Esophagus (tissue), 2 donors: ENCODE results near the gene NRDE2. TPM values are rescaled to one million over a fixed set of nuclear protein-coding genes. Genes with fewer than 3 reads are reported as not detected.
A peak's percentile ranks its signal among the peaks of the same experiment; 100 is the strongest.

ENCODE experiments used
- H3K27ac ChIP-seq, 2 donors: one replicate each; pipeline ENCODE4 v1.5.1; 2013; ENCODE audit warnings: low read depth in 2 of 2, mild to moderate bottlenecking in 2 of 2, inconsistent platforms in 1 of 2, low read length in 1 of 2, moderate library complexity in 1 of 2
- H3K27me3 ChIP-seq, 2 donors: one replicate each; pipeline ENCODE4 v1.6.1; 2013; ENCODE audit warnings: low read length in 2 of 2, control low read depth in 1 of 2, mild to moderate bottlenecking in 1 of 2; ENCODE audit not compliant: insufficient read depth in 2 of 2, control insufficient read depth in 1 of 2
- H3K36me3 ChIP-seq, 2 donors: one replicate each; pipeline ENCODE4 v1.6.1; 2013; ENCODE audit warnings: low read length in 1 of 2; ENCODE audit not compliant: control insufficient read depth in 2 of 2, insufficient read depth in 2 of 2
- H3K4me1 ChIP-seq, 2 donors: one replicate each; pipeline ENCODE4 v1.6.1; 2013; ENCODE audit warnings: low read length in 1 of 2; ENCODE audit not compliant: control insufficient read depth in 2 of 2, insufficient read depth in 2 of 2
- H3K4me3 ChIP-seq, 2 donors: one replicate each; pipeline ENCODE4 v1.5.1; 2013; ENCODE audit warnings: low read length in 2 of 2, mild to moderate bottlenecking in 2 of 2, low read depth in 1 of 2, moderate library complexity in 1 of 2
- H3K9me3 ChIP-seq, 2 donors: one replicate each; pipeline ENCODE4 v1.6.1; 2013; ENCODE audit warnings: mild to moderate bottlenecking in 2 of 2, low read depth in 1 of 2, low read length in 1 of 2, moderate library complexity in 1 of 2; ENCODE audit not compliant: control insufficient read depth in 2 of 2, insufficient read depth in 1 of 2
- WGBS, 2 donors: extraction: QIAGEN DNeasy Blood & Tissue Kit; methylation state at CpG; one replicate each; pipeline ENCODE4 v1.1.7; 2013; 5-methylcytosine and 5-hydroxymethylcytosine counted together
- polyA plus RNA-seq, 2 donors: library from polyadenylated mRNA; stranded (reverse); fragments of 200-250 nt; gene quantifications; one replicate each; pipeline ENCODE4 v1.2.3, GENCODE V29; 2013
- donor health status: healthy with polysubstance abuse.
- donor health status: Bipolar disorder and iron deficiency.

The NRDE2 gene
- polyA plus RNA-seq, 2 donors, result 5.4 to 7.4 TPM

DNA sequence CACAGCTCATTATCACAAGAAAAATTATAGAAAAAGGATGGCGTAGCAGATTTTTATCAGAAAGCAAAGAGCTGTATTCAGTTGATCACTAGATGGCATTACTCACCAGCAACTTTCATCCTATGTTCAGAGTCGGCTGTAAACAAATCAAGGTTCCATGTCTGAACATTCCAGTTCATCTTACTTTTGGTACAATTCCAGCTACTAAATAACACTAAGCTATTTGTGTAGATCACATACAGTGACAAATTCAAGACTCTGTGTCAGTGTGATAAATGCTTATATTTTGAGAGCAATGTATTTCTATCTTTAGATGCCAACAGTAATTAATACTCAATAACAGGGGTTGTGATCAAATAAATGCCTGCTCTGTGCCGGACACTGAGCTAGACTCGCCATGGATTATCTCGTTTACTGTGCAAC, 30.1 kb downstream of the NRDE2 start:
- Histone ChIP-seq H3K27ac (peak overlapping the region in 1 of 2 donors; percentile 67), H3K4me3 (no peak overlapping the region), H3K9me3 (no peaks in the 10 kb centered on the region), H3K27me3 (no peaks in the 10 kb centered on the region), H3K4me1 (no peaks in the 10 kb centered on the region), H3K36me3 (peaks cover 5 to 8% of the 10 kb centered on the region in 2 donors)
- 45 to 47% methylated on average over 5 of the region's 5 CpGs for WGBS, 2 donors

DNA sequence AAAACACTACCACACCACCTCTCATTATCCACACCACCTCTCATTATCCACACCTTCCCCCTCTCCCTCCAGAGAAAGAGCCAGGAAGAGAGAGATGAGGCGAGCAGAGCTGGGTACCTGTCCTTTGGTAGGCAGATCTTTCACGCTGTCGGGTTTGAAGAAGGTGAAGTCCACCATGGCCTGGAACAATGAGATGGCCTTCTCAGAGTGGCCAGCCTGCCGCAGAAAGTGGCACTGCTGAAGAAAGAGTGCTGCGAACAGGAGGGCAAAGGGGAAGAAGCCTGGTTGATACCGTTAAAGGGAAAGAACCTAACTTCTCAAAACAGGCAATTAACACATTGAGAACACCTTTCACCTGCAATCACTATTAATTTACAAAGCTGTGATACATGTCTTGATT, 30.6 kb downstream of the NRDE2 start:
- no peak overlapping the region for H3K27ac ChIP-seq
- H3K27me3 ChIP-seq, result no peaks in the 10 kb centered on the region
- H3K36me3 ChIP-seq, result peaks cover 5 to 11% of the 10 kb centered on the region in 2 donors
- H3K4me3 ChIP-seq, result no peak overlapping the region
- no peaks in the 10 kb centered on the region for H3K4me1 ChIP-seq
- H3K9me3 ChIP-seq, result no peaks in the 10 kb centered on the region
- WGBS, 2 donors, result 75 to 76% methylated on average over 6 of the region's 6 CpGs

DNA sequence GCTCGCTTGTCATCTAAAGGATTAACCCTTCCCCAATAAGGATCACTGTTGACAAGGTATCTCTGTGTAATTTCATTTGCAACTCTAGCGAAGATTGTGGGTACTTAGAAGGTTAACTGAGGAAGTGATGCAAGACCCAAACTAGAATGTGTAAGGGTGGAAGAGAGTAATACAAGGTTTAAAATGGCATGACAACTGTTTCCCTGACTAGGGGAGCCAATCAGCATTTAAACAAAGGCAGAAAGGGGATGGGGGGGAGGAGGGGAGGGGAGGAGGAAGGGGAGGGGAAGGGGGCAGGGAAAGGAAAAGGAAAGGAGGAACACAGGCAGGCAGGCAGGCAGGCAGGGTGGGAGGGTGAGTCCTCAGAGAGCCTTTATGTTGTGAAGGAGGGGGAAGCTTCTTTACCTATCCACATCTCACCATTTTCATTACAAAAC, 31.1 kb downstream of the NRDE2 start:
- Histone ChIP-seq H3K27ac (peak overlapping the region in 1 of 2 donors; percentile 35), H3K27me3 (no peaks in the 10 kb centered on the region), H3K36me3 (peaks cover 5 to 11% of the 10 kb centered on the region in 2 donors), H3K9me3 (no peaks in the 10 kb centered on the region), H3K4me1 (no peaks in the 10 kb centered on the region), H3K4me3 (no peak overlapping the region)
- 87 to 94% methylated on average over 2 of the region's 2 CpGs for WGBS, 2 donors

DNA sequence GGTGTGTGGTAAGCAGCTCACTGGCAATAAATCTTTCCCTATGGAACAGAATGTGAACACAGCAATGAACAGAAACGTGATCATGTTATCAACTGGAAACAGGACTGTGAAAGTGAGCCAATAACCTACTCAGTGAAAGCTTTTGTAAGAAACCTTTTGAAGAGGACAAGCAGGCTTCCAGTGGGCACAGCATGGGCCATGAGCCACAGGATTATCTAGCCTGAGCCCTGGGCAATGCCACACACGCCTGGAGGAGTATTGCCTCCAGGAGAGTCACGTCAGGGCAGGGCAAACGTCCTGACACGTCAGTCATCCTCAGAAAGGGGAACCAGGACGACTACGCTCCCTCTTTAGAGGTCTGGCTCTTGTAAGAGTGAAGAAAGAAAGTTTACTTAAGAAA, 32.3 kb downstream of the NRDE2 start:
- Histone ChIP-seq H3K27ac (no peak overlapping the region), H3K36me3 (peaks cover 5 to 11% of the 10 kb centered on the region in 2 donors), H3K27me3 (no peaks in the 10 kb centered on the region), H3K9me3 (no peaks in the 10 kb centered on the region), H3K4me3 (no peak overlapping the region), H3K4me1 (no peaks in the 10 kb centered on the region)
- 53 to 70% methylated on average over 7 of the region's 7 CpGs for WGBS, 2 donors

DNA sequence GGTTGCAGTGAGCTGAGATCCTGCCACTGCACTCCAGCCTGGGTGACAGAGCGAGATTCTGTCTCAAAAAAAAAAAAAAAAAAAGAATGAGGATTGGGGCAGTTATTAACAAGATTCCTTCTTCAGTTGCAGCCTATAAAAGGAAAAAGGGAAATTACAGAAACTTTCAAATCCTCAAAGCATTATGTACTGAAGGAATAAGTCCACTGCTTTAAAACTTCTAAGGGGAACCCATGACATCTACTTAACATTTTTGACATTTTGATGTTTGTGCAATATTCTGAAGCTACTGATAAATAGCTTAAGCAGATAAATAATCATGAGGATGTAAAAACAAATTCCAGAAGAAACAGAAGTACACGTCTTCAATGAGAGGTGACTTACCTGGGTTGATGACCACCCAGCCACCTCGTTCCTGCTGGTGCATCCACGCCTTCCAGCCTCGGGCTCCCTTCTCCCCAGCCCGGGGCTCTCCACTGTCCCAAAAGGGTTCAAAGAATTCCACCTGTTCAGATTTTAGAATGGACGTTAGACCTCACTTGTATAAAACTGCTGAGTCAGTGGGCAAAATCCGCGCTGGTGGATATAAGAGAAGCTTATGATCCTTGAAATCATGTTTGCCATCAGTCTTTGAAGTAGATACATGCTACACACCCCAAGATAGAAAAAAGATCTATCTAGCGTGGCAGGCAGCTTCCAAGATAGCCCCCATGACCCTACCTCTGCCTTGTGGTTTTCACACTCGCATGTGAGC, 33.7 kb downstream of the NRDE2 start:
- peaks cover 7 to 8% of the 10 kb centered on the region in 2 donors for H3K36me3 ChIP-seq
- H3K9me3 ChIP-seq, result no peaks in the 10 kb centered on the region
- H3K4me3 ChIP-seq, result no peak overlapping the region
- H3K27me3 ChIP-seq, result no peaks in the 10 kb centered on the region
- H3K27ac ChIP-seq, result no peak overlapping the region
- no peaks in the 10 kb centered on the region for H3K4me1 ChIP-seq
- WGBS, 2 donors, result 89 to 93% methylated on average over 11 of the region's 11 CpGs

DNA sequence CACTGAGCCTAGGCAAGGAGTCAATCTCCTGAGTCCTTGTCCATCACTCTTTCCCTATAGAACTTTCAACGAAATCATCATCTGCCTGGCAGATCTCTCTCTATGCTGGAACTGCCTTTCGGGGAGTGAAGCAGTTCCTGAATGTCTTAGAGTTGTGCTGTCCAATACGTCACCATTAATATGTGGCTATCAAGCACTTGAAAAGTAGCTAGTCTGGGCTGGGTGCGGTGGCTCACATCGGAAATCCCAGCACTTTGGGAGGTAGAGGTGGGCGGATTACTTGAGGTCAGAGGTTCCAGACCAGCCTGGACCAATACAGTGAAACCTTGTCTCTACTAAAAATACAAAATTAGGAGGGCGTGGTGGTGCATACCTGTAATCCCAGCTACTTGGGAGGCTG, 35.1 kb downstream of the NRDE2 start:
- H3K27ac ChIP-seq, result no peak overlapping the region
- WGBS, 2 donors, result 96% methylated on average over 7 of the region's 7 CpGs
- no peaks in the 10 kb centered on the region for H3K27me3 ChIP-seq

DNA sequence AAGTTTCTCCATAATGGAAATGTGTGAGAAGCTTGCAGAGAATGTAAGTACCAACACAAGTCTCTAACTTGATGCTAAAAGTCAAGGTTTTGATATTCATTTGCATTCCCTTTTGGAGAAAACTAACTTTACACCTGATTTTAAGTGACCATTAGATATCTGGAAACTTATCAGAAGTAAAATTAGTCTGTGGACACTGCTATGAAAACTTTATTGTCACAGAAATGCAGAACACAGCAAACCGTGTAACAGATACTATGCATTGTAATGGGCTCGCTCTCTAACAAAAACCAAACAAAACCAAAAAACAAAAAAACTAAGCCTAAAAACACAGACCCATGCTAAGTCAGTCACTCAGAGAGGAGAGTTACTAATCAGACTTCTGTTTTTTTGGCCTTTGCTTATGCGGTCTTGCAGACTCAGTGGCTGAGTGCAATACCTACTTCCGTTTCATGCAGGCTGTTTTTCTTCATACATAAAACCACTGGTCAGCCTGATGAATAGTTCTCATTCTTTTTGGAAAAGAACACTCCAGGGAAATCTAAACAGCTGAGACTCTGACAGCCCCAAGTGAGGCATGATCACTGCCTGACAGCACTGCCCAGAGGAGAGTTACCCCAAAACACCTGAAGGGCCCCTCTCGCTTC, 35.7 kb downstream of the NRDE2 start:
- H3K27me3 ChIP-seq, result no peaks in the 10 kb centered on the region
- no peak overlapping the region for H3K4me3 ChIP-seq
- no peaks in the 10 kb centered on the region for H3K9me3 ChIP-seq
- H3K36me3 ChIP-seq, result peaks cover 15 to 19% of the 10 kb centered on the region in 2 donors
- no peak overlapping the region for H3K27ac ChIP-seq
- no peaks in the 10 kb centered on the region for H3K4me1 ChIP-seq
- WGBS, 2 donors, result 85 to 91% methylated on average over 5 of the region's 5 CpGs

More for the DNA sequence above, 35.1 kb downstream of the NRDE2 start:
- Histone ChIP-seq H3K36me3 (peaks cover 13 to 18% of the 10 kb centered on the region in 2 donors), H3K4me1 (no peaks in the 10 kb centered on the region), H3K9me3 (no peaks in the 10 kb centered on the region), H3K4me3 (no peak overlapping the region)

DNA sequence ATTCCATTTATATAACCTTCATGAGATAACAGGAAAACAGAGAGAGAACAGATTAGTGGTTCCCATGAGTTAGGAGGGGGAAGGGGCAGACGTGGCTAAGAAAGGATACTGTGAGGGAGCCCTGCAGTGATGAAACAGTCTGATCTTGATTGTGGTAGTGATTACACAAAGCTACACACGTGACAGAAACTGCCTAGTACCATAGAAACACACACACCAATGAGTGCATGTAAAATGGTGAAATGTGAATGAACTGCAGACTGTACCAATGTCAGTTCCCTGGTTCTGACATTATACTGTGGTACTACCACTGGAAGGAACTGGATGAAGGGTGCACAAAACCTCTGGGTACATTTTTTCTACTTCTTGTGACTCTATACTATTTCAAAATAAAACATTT, 36.9 kb downstream of the NRDE2 start:
- Histone ChIP-seq H3K27me3 (no peaks in the 10 kb centered on the region), H3K4me3 (no peak overlapping the region), H3K9me3 (no peaks in the 10 kb centered on the region), H3K36me3 (peaks cover 16 to 23% of the 10 kb centered on the region in 2 donors), H3K4me1 (no peaks in the 10 kb centered on the region), H3K27ac (no peak overlapping the region)
- 66 to 75% methylated on average over 2 of the region's 2 CpGs for WGBS, 2 donors

DNA sequence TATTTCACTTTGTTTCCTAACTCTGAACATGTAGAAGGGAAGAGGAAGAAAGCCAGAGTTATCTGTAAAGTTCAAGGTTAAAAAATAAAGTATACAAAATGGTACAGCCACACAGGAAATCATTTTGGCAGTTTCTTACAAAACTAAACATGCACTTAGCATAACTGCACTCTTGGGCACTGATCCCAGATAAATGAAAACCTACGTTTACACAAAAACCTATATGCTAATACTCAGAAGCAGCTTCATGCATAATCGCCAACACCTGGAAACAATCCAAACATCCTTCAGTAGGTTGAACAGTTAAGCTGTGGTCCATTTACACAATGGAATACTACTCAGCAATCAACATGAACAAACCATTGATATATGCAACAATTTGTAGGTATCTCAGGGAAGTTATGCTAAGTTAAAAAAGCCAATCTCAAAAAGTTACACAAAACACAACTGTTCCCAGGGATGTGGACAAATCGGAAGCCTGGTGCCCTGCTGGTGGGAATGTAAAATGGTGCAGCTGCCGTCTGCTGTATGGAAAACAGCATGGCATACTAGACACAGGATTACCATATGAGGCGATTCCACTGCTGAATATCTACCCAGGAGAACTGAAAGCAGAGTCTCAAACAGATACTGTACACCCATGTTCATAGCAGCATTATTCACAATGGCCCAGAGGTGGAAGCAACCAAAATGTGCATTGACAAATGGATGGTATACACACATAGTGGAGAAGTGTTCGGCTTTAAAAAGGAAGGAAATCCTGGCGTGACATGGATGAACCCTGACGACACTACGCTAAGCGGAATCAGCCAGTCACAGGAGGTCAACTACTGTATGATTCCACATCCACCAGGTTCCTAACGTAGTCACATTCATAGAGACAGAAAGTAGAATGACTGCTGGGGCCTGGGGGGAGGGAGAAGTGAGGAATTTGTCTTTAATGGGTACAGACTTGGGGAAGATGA, 37.7 kb downstream of the NRDE2 start:
- no peaks in the 10 kb centered on the region for H3K9me3 ChIP-seq
- H3K36me3 ChIP-seq, result peaks cover 14 to 25% of the 10 kb centered on the region in 2 donors
- no peaks in the 10 kb centered on the region for H3K27me3 ChIP-seq
- WGBS, 2 donors, result 85 to 86% methylated on average over 11 of the region's 11 CpGs
- H3K27ac ChIP-seq, result no peak overlapping the region
- H3K4me1 ChIP-seq, result no peaks in the 10 kb centered on the region
- no peak overlapping the region for H3K4me3 ChIP-seq
